Daoy (cell line): ENCODE measurements around the gene APEH. TPM values are rescaled to one million over a fixed set of nuclear protein-coding genes. Genes with fewer than 3 reads are reported as not detected.
A peak's percentile ranks its signal among the peaks of the same experiment; 100 is the strongest.
"Not testable (repeated sequence)": the region's sequence is repeated elsewhere in the genome, so short reads cannot be mapped to it uniquely, and the experiment has no call there.

Source experiments
- DNase-seq: peaks from one replicate; pipeline ENCODE4 v3.0.0-alpha.2; 2015; ENCODE audit warnings: low read depth
- total RNA-seq: library from RNA; depleted of rRNA; stranded (reverse); fragments of >200 nt; shearing (Covaris generic); gene quantifications from 2 replicates; pipeline ENCODE4 v1.2.3, GENCODE V29; 2014

The APEH gene
- total RNA-seq, 1 experiment from 2014 or later, result 59.1 TPM

DNA sequence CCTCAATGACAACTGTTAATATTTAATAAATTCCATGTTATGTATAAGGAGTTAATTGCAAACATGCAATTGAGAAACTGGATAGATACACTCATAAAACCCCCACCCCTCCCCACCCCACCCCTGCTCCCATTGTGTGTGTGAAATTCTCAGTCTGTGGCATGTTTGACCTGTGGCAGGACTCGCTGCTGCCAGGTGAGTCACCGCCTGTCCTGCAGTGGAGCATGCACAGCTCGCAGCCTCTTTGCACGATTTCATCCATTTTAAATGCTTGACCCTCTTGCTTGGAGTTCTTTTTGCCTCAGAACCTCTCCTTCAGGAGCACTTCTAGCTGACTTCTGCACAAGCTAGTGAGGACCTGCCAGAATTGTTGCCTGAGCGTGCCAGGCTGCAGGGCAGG lies 5.3 kb upstream of the APEH start:
- peak; percentile 49 for DNase-seq

GRCh38 chr3:49669352-49669751 lies 4.8 kb upstream of the APEH start:
- DNase-seq, result no peak

DNA sequence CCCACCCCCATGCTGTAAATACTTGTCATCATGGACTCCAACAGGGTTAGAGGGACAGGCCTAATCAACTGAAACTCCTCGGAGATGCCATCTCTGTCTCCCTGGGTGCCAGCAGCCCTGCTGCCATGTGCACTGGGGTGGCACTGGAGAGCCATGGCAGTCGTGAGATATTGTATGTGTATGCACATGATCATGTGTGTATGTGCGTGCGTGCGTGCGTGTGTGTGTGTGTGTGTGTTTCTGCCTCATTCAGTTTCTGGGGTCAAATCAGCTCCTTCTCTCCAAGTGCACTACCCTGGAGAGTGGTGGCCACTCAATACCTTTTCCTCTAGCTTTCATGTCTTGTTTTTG lies 3.2 kb upstream of the APEH start:
- no peak for DNase-seq

GRCh38 chr3:49671291-49672288 lies 2.6 kb upstream of the APEH start:
- peak; percentile 58 for DNase-seq

DNA sequence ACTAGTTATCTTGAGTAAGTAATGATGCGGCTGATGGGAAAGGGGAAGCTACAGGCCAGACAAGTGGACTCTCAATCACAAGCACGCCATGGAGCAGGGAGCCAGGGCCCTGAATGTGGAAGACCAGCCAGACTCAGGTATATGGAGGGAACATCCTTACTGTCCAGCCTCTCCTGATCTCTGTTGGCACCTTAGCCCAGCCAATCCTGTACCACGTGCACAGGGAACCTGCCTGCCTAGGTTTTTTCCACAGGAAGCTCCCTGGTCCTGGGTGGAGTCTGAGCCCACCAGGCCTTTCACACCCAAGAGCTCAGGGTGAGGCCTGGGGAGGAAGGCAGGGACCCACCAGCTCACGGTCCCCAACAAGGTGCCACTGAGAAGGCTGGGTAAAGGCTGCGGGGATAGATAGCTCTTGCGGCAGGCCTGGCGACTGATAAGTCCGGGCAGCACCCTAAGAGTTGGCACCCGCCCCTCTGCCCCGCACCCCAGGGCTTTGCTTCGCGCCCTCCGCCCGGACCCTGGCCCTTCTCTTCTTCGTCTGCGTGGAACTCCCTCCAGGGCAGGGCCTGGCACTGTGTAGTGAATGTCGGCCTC lies 933 bp upstream of the APEH start:
- DNase-seq, result peak; percentile 11

DNA sequence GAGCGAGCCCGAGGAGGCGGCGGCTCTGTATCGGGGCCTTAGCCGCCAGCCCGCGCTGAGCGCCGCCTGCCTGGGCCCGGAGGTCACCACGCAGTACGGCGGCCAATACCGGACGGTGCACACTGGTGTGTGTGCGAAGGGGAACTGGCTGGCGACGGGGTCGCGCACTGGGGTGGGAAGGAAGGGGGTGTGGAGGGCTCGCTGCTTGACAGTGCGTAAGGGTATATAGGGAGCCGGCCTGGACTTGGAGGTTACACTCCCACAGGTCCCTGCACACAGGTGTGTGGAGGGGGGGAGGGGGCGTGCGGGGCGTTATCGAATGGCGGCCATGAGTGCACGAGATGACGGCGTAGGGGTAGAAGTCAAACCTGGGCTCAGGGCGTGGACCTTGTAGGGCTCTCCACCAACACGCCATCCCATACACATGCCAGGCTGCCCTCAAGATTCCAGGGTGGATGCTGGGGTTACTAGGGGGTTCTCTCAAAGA lies 389 bp downstream of the APEH start:
- DNase-seq, result no peak

DNA sequence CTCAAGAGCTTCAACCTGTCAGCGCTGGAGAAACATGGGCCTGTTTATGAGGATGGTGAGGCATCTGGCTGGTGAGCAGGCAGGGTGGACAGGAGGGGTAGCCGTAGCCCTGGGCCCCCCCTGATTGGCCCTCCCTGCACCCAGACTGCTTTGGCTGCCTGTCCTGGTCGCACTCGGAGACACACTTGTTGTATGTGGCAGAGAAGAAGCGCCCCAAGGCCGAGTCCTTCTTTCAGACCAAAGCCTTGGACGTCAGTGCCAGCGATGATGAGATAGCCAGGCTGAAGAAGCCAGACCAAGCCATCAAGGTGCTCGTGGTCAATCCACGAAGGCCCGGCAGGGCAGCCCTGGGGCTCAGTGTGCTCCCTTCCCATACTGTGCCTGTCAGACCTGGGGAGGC lies 1.8 kb downstream of the APEH start:
- no peak for DNase-seq

DNA sequence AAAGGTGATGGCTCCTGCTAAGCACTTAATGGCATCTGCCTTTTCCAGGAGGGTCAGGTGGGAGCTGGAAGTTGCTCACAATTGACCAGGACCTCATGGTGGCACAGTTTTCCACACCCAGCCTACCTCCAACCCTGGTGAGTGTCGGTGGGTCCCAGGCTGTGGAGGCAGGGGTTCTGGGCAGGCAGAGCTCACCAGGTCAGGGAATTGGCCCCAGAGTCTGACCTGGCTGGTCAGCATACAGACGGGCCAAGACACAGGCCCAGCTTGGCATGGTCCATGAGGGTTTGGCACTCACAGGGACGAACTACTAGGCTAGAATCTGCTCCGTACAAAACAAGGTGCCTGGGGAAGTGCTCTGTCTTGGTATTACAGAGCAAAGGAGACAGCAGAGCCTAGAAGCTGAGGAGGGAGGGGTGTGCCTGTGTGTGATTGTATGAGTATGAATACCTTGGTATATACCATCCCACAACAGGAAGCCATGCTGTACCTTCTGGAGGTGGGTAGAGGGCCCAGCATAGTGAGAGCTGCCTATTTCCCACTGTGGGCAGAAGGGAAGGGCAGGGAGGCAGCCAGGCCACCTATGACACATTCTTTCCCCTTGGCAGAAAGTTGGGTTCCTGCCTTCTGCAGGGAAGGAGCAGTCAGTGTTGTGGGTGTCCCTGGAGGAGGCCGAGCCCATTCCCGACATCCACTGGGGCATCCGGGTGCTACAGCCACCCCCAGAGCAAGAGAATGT lies 6.5 kb downstream of the APEH start:
- no peak for DNase-seq

DNA sequence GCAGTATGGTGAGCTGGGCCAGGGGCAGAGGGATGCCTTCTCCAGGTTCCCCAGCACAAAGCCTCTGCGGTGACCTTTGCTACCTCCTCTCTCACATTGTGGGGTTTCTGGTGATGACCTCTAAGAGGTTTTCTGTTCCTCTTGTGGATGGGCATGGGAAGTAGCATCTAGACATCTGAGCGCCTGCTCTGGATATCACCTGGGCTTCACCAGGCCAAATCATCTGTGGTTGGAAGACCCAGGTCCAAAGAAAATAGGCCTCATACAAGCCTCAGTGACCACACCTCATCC lies 7.0 kb downstream of the APEH start:
- no peak for DNase-seq

- no peak for DNase-seq
Observed at GRCh38 chr3:49681543-49681942, 7.4 kb downstream of the APEH start.

- DNase-seq, result no peak
Observed at GRCh38 chr3:49683162-49683561, 9.0 kb downstream of the APEH start.

GRCh38 chr3:49684453-49684852 lies 10.3 kb downstream of the APEH start:
- not testable (repeated sequence) for DNase-seq

DNA sequence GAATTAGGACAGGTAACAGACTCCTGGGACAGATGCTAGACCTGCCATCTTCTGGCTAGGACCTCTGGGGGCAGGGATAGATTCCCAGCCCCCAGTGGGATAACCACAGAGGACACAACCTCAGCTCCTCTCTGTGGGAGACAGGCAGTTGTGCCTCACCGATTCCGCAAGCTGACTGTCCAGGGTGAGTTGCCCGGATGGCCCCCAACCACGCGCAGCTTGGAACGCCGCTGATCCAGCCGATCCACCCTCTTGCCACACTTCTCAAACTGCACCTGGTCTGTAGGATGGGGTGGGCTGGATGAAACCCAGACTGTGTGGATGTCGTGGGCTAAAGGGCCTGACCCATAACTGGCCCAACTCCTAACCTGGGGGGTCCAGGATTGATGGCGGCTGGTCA lies 11.0 kb downstream of the APEH start:
- not testable (repeated sequence) for DNase-seq

DNA sequence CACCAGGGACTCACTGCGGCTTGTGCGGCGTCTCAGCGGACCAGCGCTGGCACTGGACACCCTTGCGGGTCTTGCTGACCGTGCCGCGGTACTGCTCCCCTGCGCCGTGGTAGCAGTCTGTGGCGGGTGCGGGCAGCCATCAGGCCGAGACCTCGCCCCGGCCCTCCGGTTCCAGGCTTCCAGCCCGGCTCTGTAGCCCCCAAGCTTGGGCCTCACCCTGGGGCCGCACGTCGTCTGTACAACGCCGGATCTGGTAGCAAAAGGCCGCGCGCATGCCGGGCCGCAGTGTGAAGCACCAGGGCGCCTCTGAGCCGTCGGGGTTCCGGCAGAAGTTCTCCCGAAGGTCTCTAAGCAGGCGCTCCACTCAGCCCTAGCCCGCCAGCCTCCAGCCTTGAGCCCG lies 11.7 kb downstream of the APEH start:
- not testable (repeated sequence) for DNase-seq

GRCh38 chr3:49686346-49686745 lies 12.2 kb downstream of the APEH start:
- DNase-seq, result not testable (repeated sequence)

DNA sequence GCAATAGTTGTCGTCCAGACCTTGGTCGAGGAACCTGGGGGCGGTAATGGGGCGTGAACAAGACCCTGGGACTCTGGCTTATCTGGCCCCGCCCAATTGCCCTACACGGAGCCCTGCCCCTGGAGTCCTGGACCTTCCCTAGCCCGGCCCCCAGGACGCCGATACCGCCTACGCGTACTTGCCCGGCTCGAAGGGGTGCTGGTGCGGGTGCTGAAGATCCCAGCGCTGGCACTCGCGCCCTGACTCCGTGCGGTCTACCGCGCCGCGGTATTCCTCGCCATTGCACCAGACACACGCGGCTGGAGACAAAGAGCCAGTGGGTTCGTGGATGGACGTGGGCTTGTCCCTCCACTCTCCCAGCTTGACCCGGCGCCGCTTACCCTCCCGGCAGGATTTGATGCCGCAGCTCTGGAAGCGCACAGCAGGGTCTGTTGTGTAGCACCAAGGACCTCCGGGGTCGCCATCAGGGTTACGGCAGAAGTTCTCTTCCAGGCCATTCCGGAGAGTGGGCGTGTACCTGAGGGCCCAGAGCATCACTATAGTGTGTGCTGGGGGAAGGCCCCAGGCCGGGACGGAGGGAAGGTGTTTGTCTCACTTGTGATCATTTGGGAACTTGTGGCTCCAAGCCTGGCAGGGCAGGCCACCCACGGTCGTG lies 12.7 kb downstream of the APEH start:
- peak; percentile 63 for DNase-seq

DNA sequence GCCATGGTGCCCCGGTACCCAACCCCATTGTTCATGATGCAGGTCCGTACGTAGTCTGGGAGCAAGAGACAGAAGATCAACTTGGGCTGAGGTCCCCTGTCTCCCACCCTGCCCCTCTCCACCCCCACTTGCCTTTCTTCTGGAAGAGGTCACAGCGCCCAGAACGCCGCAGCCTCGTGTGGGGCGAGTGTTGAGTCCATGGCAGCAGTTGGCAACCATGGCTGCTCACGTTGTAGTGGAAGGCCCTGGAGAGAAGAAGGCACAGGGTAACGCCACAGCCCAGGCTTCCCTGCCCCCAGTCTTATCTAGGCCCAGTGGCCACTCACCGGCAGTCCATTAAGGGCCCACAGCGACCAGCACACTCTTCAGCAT lies 13.3 kb downstream of the APEH start:
- DNase-seq, result not testable (repeated sequence)

GRCh38 chr3:49688338-49689045 lies 14.3 kb downstream of the APEH start:
- not testable (repeated sequence) for DNase-seq

GRCh38 chr3:49689046-49689907 lies 15.1 kb downstream of the APEH start, which contains the start of the genes MST1 and RNF123:
MST1 (minus strand) TSS chr3:49689474; CDS start chr3:49688691, 783 bp downstream.
RNF123 (plus strand) TSS chr3:49689557; CDS start chr3:49691166, 1,609 bp downstream.
- peak; percentile 94 for DNase-seq
